GM12801 (cell line): ENCODE data around the gene ZYG11A.

ENCODE experiments used
- TF ChIP-seq, protein P1 (sequence below): IDR thresholded peaks from one replicate; pipeline ENCODE4 v1.5.1; 2011; ENCODE audit warnings: control low read depth; ENCODE audit not compliant: insufficient read length; ENCODE audit errors: extremely low read depth

Gene ZYG11A

DNA sequence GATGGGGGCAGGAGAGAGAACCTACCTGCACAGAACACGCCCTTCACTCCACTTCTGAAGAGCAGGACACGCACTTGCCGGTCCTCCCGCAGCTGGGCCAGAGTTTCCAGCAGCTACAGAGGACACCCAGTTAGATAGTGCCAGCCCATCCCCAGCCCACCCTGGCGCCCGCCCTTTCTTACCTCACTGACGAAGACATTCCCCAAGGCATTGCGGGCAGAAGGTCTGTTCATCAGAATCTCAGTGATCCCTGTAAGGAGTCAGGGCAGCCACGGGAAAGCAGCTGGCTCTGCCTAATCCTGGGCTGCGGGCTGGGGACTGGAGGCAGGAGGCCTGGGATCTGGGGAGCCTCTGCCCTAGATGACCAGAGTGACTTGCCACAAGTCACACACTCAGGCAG lies 69.0 kb downstream of the ZYG11A start:
- TF ChIP-seq, protein P1, sequence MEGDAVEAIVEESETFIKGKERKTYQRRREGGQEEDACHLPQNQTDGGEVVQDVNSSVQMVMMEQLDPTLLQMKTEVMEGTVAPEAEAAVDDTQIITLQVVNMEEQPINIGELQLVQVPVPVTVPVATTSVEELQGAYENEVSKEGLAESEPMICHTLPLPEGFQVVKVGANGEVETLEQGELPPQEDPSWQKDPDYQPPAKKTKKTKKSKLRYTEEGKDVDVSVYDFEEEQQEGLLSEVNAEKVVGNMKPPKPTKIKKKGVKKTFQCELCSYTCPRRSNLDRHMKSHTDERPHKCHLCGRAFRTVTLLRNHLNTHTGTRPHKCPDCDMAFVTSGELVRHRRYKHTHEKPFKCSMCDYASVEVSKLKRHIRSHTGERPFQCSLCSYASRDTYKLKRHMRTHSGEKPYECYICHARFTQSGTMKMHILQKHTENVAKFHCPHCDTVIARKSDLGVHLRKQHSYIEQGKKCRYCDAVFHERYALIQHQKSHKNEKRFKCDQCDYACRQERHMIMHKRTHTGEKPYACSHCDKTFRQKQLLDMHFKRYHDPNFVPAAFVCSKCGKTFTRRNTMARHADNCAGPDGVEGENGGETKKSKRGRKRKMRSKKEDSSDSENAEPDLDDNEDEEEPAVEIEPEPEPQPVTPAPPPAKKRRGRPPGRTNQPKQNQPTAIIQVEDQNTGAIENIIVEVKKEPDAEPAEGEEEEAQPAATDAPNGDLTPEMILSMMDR = no peak

DNA sequence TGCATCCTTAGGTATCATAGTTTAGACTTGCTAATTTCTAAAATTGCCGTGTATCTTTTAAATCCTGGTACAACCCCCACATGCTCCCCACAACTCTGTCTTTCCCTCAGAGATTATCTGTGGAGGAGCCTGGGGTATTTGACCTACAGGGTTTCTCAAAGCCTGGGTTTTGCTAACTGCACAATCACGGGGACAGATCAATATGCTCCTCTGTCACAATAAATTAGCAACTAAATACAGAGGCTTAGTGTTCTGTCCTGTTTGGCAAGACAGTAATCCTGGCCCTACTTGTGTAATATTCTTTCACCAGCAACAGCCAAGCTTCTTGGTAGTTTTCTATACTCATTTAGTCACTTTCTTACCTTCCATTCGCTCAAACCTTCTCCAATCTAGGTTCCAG lies 70.5 kb downstream of the ZYG11A start:
- TF ChIP-seq, protein P1 = no peak

DNA sequence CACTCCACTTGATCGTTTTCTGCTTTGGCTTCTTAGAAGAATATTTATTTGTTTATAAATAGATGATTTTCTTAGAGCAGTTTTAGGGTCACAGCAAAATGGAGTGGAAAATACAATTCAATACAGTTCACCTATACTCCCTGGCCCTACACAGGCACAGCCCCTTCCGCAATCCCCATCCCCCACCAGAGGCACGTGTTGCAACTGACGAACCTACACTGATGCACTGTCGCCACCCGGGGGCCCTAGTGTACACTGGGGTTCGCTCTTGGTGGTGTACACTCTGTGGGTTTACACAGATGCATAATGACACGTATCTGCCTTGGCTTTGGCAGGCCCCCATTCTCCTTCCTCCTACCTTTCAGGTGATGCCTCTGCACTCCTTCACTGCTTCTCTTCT lies 71.0 kb downstream of the ZYG11A start:
- TF ChIP-seq, protein P1 = no peak

DNA sequence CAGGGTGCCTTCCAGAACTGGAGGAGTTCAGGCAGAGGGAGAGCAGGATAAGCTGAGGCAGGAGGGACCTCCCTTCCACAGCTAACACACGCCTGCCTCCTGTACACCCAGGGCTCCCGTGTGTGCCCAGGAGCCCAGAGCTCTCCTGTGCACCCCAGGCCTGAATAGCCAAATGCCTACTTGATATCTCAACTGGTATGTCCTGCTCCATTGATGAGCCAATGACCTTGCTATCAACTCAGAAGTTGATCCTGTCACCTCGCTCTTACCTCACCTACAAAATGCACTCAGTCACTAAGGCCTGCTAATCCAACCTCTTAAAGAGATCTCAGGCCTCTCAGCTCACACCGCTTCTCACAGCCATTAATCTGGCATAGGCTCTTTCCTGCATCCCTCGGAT lies 71.9 kb downstream of the ZYG11A start:
- TF ChIP-seq, protein P1 = no peak

DNA sequence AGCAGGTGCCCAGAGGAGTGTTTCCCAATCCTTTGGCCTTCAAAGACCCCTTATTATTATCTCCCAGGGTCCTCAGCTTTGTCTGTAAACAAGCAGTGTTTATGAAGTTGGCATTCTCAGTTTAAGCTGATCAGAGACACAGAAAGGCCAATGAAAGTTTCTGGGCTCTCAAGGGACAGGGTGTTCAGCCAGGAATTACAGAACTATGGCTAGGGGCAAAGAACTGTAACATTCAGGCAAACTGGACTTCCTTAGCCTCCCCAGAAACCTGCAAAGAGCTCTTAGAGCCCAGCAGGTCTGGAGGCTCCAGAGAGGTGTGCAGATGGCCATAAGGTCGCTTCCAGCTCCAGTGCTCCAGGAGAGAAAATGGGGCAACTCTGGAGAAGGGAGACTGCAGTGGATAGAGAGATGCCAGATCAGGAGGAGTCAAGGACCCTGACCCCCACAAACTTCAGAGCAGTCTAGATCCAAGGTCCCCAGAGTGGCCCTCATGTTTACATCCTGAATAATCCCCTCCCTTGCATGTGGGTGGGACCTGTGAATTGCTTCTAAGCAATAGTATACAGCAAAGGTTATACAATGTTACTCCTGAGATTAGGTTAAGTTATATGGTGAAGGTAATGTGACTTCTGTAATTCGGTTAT lies 72.8 kb downstream of the ZYG11A start:
- TF ChIP-seq, protein P1 = no peak

DNA sequence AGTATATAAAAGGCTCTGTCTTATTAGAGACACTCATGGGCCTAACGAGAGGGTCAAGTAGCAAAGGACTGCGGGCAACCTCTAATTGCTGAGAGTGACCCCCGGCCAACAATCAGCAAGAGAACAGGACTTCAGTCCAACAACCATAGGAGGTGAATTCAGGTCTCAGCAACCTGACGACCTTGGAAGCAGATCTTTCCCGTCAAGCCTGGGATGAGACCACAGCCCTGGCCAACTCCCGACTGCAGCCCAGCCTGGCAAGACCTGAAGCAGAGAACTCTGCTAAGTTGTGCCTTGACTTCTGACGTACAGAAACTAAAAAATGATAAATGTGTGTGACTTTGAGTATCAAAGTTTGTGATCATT lies 73.3 kb downstream of the ZYG11A start:
- TF ChIP-seq, protein P1 = no peak

DNA sequence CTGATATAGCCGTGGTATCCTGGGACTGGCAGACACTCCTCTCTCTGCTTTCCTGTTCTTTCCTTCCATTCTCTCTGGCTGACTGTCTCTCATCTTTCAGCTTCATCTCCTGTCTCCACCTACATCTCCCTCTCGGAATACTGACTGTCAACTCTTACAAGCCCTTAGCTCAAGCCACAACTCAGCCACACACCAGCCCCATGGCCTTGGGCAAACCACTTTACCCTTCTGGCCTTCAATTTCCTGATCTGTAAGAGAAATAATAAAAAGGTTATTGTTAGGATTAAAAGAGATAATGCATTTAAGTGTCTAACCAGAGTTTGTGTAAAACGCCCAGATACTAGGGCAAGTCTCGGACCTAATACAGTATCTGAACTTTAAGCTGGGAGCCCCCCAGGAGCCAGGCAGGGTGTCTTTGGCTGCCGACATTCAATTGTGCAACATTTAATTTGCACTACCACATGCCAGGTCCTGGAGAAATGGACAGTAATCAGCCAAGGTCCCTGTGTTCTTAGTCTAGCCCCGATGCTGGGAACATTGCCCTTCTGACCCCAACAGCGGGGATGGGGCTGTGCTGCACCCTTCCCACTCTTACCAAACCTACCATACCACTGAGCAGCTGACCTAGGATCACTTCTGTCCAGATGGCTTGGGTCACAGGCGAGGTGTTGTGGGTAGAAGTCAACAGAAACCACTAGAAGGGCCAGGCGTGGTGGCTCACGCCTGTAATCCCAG lies 73.8 kb downstream of the ZYG11A start:
- TF ChIP-seq, protein P1 = no peak
